Fibroblast of pulmonary artery (primary cell): ENCODE measurements around the gene SYNGR1.

Experiments used
- DNase-seq: peaks from one replicate; pipeline ENCODE4 v3.0.0-alpha.2; 2010; ENCODE audit warnings: low read depth
- H3K4me3 ChIP-seq: replicated peaks from 2 replicates; pipeline ENCODE4 v1.5.1; 2011; ENCODE audit warnings: low read depth, mild to moderate bottlenecking, control low read depth, low read length, moderate library complexity
- TF ChIP-seq, protein P1 (sequence below): IDR thresholded peaks from 2 replicates; pipeline ENCODE4 v1.5.1; 2011; ENCODE audit warnings: mild to moderate bottlenecking, control low read depth, low read length, inconsistent platforms; ENCODE audit errors: missing control alignments

Gene SYNGR1

DNA sequence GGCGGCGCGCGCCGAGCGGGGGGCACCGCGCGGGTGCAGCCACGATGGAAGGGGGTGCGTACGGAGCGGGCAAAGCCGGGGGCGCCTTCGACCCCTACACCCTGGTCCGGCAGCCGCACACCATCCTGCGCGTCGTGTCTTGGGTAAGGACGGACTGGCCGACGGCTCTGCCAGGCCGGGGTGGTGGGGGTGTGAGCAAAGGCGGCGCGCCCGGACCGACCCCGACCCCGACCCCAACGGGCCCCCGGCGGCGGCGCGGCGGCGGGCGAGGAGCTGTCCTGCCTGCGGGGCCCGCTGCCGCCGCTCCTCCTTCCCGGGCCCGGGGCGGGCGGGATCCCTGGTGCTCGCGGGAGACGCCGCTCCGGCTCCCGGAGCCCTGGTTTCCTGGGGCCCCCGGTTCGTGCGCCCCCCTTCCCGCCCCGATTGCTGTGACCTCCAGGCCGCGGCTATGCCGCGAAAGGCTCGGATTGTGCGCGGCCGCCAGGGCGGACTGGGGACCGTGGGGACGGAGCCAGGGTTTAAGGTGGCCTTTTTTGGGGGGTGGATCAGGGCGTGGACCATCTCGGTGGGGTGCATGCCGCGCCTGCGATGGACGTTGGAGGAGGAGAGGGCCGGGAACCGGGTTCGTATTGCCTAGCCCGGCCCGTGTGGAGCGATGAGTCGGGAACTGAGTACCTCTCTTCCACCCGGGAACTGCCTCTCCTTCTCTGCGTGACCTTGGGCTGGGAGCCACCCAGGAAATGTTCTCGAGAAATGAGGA is at the start of gene SYNGR1:
SYNGR1 (plus strand) TSS at position 25 of the 760 bp plus-strand sequence; CDS start at position 45, 20 bp downstream.
- no peak for DNase-seq
- TF ChIP-seq, protein P1, sequence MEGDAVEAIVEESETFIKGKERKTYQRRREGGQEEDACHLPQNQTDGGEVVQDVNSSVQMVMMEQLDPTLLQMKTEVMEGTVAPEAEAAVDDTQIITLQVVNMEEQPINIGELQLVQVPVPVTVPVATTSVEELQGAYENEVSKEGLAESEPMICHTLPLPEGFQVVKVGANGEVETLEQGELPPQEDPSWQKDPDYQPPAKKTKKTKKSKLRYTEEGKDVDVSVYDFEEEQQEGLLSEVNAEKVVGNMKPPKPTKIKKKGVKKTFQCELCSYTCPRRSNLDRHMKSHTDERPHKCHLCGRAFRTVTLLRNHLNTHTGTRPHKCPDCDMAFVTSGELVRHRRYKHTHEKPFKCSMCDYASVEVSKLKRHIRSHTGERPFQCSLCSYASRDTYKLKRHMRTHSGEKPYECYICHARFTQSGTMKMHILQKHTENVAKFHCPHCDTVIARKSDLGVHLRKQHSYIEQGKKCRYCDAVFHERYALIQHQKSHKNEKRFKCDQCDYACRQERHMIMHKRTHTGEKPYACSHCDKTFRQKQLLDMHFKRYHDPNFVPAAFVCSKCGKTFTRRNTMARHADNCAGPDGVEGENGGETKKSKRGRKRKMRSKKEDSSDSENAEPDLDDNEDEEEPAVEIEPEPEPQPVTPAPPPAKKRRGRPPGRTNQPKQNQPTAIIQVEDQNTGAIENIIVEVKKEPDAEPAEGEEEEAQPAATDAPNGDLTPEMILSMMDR = no peak
- H3K4me3 ChIP-seq = peak within 1 kb of the TSS; percentile 57

- no peak overlapping the region for H3K4me3 ChIP-seq
- TF ChIP-seq, protein P1 = no peak
- no peak for DNase-seq
Measured at GRCh38 chr22:39300186-39300830, 49.5 kb upstream of the SYNGR1 start.

GRCh38 chr22:39301108-39301507 is 48.7 kb upstream of the SYNGR1 start:
- no peak overlapping the region for H3K4me3 ChIP-seq
- no peak for DNase-seq
- TF ChIP-seq, protein P1 = no peak

DNA sequence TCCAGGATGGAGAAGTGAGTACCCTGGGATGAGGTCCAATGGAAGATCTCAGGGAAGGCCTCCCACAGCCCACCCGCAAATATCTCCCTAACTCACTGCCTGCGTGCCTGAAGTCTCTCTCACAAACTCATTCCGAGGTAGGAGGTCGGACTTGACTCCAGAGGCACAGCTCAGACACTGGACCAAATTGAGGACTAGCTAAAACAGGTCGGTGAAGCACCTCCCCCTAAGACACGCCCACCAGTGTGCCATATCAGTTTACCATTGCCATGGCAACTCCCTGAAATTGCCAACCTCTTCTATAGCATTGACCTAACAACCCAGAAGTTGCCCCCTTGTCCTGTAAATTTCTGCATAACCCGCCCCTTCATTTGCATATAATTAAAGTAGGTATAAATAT is 47.9 kb upstream of the SYNGR1 start:
- DNase-seq = no peak
- no peak overlapping the region for H3K4me3 ChIP-seq
- TF ChIP-seq, protein P1 = no peak

DNA sequence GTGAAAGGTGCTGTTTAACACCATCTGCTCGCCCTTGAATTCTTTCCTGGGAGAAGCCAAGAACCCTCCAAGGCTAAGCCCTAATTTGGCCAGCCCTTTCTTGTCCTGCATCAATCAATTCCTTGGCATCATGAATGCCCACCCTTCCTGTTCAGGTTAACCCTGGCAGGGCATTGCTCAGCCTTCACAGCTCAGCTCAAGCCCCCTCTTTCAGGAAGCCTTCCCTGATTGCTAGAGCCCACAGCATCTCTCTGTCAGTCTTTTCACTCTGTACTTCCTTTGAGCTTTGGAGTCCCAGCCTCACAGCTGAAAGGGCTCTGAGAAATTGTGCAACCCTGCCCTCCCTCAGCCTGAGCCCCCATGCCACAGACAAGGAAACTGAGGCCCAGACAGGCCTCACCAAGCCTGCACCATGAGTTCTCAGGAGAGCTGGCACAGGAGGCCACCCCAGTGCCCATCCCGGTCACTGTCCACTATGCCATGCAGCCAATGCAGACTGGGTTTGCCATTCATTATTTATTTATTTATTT is 47.3 kb upstream of the SYNGR1 start:
- DNase-seq = no peak
- H3K4me3 ChIP-seq = no peak overlapping the region
- TF ChIP-seq, protein P1 = no peak

DNA sequence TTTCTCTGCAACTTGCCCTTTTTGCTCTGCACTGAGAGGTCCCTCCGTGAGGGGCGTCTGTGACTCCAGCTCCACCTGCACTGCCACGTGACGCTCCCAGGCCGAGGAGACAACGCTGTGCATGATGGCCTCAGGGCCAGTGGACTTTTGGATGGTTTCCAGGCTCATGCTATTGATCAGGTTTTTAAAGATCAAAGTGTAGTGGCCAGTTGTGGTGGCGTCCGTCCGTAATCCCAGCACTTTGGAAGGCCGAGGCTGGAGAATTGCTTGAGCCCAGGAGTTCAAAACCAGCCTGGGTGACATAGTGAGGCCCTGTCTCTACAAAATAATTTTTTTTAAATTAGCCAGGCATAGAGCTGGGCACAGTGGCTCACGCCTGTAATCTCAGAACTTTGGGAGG is 46.4 kb upstream of the SYNGR1 start:
- DNase-seq = no peak
- TF ChIP-seq, protein P1 = no peak
- no peak overlapping the region for H3K4me3 ChIP-seq
